ENCODE results near the gene SYNPO.

- TF ChIP-seq, protein P1, sequence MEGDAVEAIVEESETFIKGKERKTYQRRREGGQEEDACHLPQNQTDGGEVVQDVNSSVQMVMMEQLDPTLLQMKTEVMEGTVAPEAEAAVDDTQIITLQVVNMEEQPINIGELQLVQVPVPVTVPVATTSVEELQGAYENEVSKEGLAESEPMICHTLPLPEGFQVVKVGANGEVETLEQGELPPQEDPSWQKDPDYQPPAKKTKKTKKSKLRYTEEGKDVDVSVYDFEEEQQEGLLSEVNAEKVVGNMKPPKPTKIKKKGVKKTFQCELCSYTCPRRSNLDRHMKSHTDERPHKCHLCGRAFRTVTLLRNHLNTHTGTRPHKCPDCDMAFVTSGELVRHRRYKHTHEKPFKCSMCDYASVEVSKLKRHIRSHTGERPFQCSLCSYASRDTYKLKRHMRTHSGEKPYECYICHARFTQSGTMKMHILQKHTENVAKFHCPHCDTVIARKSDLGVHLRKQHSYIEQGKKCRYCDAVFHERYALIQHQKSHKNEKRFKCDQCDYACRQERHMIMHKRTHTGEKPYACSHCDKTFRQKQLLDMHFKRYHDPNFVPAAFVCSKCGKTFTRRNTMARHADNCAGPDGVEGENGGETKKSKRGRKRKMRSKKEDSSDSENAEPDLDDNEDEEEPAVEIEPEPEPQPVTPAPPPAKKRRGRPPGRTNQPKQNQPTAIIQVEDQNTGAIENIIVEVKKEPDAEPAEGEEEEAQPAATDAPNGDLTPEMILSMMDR (IDR thresholded peaks at IDR 0.05) = no peak
- TF ChIP-seq POLR2A (IDR thresholded peaks at IDR 0.05) = no peak
Observed at GRCh38 chr5:150605546-150605945, 34.9 kb upstream of the SYNPO start.
